MCF 10A (cell line): ENCODE results near the gene NIPBL. TPM values are rescaled to one million over a fixed set of nuclear protein-coding genes. Genes with fewer than 3 reads are reported as not detected.
"Not testable (repeated sequence)": the region's sequence is repeated elsewhere in the genome, so short reads cannot be mapped to it uniquely, and the experiment has no call there.

Experiments used
- BruUV-seq: library from RNA; stranded (reverse); fragments of 400-500 nt; replicated peaks from 2 replicates; lab custom pipeline; 2021; lab: Mats Ljungman, UMichigan
- CTCF ChIA-PET: fragments of 300-600 bp; sonication (Branson Sonifier 250); formaldehyde crosslinking; extraction: SDS; loops from one replicate; lab custom pipeline; 2021; ENCODE audit warnings: antibody characterized with exemption, inconsistent platforms; lab: Yijun Ruan, JAX
- POLR2A ChIA-PET: fragments of 300-600, 350-650 bp; sonication (Branson Sonifier 250); formaldehyde crosslinking; extraction: SDS; loops from one replicate; lab custom pipeline; 2020; ENCODE audit warnings: antibody characterized with exemption, inconsistent platforms; lab: Yijun Ruan, JAX
- DNase-seq: peaks from one replicate; pipeline ENCODE4 v3.0.0-alpha.2; 2018; ENCODE audit not compliant: unreplicated experiment
- H3K27ac Mint-ChIP-seq: one replicate; pipeline ENCODE4 v1.8.0; 2022; ENCODE audit warnings: mild to moderate bottlenecking, low read depth, mixed read lengths; ENCODE audit not compliant: unreplicated experiment
- H3K27me3 Mint-ChIP-seq: one replicate; pipeline ENCODE4 v1.8.0; 2022; ENCODE audit warnings: mixed read lengths; ENCODE audit not compliant: insufficient read depth, unreplicated experiment
- H3K36me3 Mint-ChIP-seq: one replicate; pipeline ENCODE4 v1.8.0; 2022; ENCODE audit warnings: mild to moderate bottlenecking, moderate library complexity, mixed read lengths; ENCODE audit not compliant: insufficient read depth, unreplicated experiment
- H3K4me1 Mint-ChIP-seq: one replicate; pipeline ENCODE4 v1.8.0; 2022; ENCODE audit warnings: mixed read lengths; ENCODE audit not compliant: insufficient read depth, unreplicated experiment
- H3K4me3 Mint-ChIP-seq: one replicate; pipeline ENCODE4 v1.8.0; 2022; ENCODE audit warnings: mild to moderate bottlenecking, moderate library complexity, mixed read lengths; ENCODE audit not compliant: unreplicated experiment
- H3K9me3 Mint-ChIP-seq: one replicate; pipeline ENCODE4 v1.8.0; 2022; ENCODE audit warnings: mixed read lengths; ENCODE audit not compliant: unreplicated experiment
- intact Hi-C: fragments of 100-400 bp; cut with micrococcal nuclease; formaldehyde crosslinking; loops from 2 replicates; pipeline ENCODE4 v1.14.1; 2022
- total RNA-seq: library from RNA; stranded (reverse); gene quantifications from 2 replicates; pipeline ENCODE4 v1.2.3, GENCODE V29; 2022
- TF ChIP-seq, protein P1 (sequence below): fragments of 200-600 bp; IDR thresholded peaks from one replicate; pipeline ENCODE4 v1.8.0; 2022; ENCODE audit warnings: antibody characterized with exemption, mild to moderate bottlenecking; ENCODE audit not compliant: unreplicated experiment

NIPBL gene
- total RNA-seq, 1 experiment from 2014 or later = 46.2 TPM

DNA sequence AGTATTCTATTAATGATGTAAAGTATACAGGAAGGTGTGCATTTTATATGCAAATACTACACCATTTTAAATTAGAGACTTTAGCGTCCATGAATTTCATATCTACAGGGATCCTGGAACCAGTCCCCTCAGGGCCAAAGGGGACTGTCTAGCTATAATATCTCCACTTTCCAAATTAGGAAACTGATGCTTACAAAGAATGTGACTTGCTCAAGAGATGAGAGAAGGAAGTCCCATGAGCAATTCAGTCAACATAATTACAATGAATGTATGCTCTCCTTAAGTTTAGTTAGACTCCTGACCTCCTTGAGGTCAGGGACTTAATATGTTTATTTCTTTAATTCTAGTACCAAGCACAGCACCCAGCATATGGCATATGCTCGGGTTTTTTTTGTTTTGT lies 23.7 kb downstream of the NIPBL start:
- no peaks in the 10 kb centered on the region for H3K9me3 Mint-ChIP-seq
- no peak for DNase-seq
- CTCF ChIA-PET = interaction anchor here (1.2 kb wide), 1 partner anchor 20 kb away, joined by 4 read pairs; no protein-coding TSS in a partner anchor
- POLR2A ChIA-PET = interaction anchor here (1.2 kb wide), 1 partner anchor 87 kb away, joined by 4 read pairs; no protein-coding TSS in a partner anchor
- H3K4me3 Mint-ChIP-seq = no peak overlapping the region
- TF ChIP-seq, protein P1, sequence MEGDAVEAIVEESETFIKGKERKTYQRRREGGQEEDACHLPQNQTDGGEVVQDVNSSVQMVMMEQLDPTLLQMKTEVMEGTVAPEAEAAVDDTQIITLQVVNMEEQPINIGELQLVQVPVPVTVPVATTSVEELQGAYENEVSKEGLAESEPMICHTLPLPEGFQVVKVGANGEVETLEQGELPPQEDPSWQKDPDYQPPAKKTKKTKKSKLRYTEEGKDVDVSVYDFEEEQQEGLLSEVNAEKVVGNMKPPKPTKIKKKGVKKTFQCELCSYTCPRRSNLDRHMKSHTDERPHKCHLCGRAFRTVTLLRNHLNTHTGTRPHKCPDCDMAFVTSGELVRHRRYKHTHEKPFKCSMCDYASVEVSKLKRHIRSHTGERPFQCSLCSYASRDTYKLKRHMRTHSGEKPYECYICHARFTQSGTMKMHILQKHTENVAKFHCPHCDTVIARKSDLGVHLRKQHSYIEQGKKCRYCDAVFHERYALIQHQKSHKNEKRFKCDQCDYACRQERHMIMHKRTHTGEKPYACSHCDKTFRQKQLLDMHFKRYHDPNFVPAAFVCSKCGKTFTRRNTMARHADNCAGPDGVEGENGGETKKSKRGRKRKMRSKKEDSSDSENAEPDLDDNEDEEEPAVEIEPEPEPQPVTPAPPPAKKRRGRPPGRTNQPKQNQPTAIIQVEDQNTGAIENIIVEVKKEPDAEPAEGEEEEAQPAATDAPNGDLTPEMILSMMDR = no peak
- no TSS peak for BruUV-seq
- H3K4me1 Mint-ChIP-seq = peaks cover 24% of the 10 kb centered on the region
- intact Hi-C loops = no loop called here
- no peak overlapping the region for H3K27ac Mint-ChIP-seq
- H3K27me3 Mint-ChIP-seq = no peaks in the 10 kb centered on the region
- H3K36me3 Mint-ChIP-seq = no peaks in the 10 kb centered on the region

- CTCF ChIA-PET, intact Hi-C loops, H3K4me3 Mint-ChIP-seq, H3K9me3 Mint-ChIP-seq, H3K36me3 Mint-ChIP-seq, POLR2A ChIA-PET, BruUV-seq, H3K27me3 Mint-ChIP-seq, H3K27ac Mint-ChIP-seq, DNase-seq: not testable (repeated sequence)
- peaks cover 19% of the 10 kb centered on the region for H3K4me1 Mint-ChIP-seq
Measured at GRCh38 chr5:36901077-36901476, 24.5 kb downstream of the NIPBL start.

- ChIA-PET POLR2A (no interaction called here), CTCF (interaction anchor here (0.8 kb wide), 1 partner anchor 10 kb away, joined by 3 read pairs; no protein-coding TSS in a partner anchor)
- TF ChIP-seq, protein P1 = no peak
- no peak for DNase-seq
- no TSS peak for BruUV-seq
- Mint-ChIP-seq H3K4me1 (peaks cover 15% of the 10 kb centered on the region), H3K27ac (no peak overlapping the region), H3K27me3 (no peaks in the 10 kb centered on the region), H3K4me3 (no peak overlapping the region), H3K9me3 (no peaks in the 10 kb centered on the region), H3K36me3 (no peaks in the 10 kb centered on the region)
- intact Hi-C loops = no loop called here
Measured at GRCh38 chr5:36901856-36902255, 25.3 kb downstream of the NIPBL start.

DNA sequence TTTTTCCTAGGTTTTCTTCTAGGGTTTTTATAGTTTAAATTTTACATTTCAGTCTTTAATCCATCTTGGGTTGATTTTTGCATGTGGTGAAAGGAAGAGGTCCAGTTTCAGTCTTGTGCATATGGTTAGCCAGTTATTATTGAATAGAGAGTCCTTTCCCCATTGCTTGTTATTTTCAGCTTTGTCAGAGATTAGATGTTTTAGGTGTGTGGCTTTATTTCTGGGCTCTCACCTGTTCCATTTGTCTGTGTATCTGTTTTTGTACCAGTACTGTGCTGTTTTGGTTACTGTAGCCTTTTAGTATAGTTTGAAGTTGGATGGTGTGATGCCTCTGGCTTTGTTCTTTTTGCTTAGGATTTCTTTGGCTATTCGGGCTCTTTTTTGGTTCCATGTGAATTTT lies 25.8 kb downstream of the NIPBL start:
- Mint-ChIP-seq H3K27ac (no peak overlapping the region), H3K4me3 (no peak overlapping the region), H3K4me1 (peaks cover 12% of the 10 kb centered on the region), H3K27me3 (no peaks in the 10 kb centered on the region), H3K36me3 (no peaks in the 10 kb centered on the region), H3K9me3 (no peaks in the 10 kb centered on the region)
- TF ChIP-seq, protein P1 = no peak
- ChIA-PET CTCF (interaction anchor here (0.8 kb wide), 1 partner anchor 11 kb away, joined by 3 read pairs; no protein-coding TSS in a partner anchor), POLR2A (interaction anchor here (1.3 kb wide), 1 partner anchor 27 kb away, joined by 4 read pairs; no protein-coding TSS in a partner anchor)
- DNase-seq = no peak
- BruUV-seq = no TSS peak
- intact Hi-C loops = no loop called here

DNA sequence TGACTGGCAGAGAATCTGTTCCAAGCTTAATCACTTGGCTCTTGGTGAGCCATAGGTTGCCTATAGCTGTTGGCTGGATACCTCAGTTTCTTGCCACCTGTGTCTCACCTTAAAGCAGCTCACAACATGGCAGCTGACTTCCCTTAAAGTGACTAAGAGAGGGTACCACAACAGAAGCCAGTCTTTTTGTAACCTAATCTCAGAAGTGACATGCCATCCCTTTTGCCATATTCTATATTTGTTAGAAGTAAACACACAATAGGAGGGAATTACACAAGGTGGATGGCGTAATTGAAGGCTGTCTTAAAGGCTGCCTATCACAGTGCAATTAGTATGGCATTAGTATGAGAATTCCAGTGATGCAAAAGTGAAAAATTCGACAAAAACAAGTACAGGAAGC lies 28.1 kb downstream of the NIPBL start:
- BruUV-seq = no TSS peak
- TF ChIP-seq, protein P1 = no peak
- H3K36me3 Mint-ChIP-seq = no peaks in the 10 kb centered on the region
- H3K4me1 Mint-ChIP-seq = peaks cover 5% of the 10 kb centered on the region
- DNase-seq = peak; percentile 43
- H3K4me3 Mint-ChIP-seq = no peak overlapping the region
- no peaks in the 10 kb centered on the region for H3K9me3 Mint-ChIP-seq
- H3K27me3 Mint-ChIP-seq = no peaks in the 10 kb centered on the region
- POLR2A ChIA-PET = no interaction called here
- intact Hi-C loops = no loop called here
- CTCF ChIA-PET = no interaction called here
- no peak overlapping the region for H3K27ac Mint-ChIP-seq
